Hematopoietic multipotent progenitor cell (in vitro differentiated cells): ENCODE data around the gene ABCC1. TPM values are rescaled to one million over a fixed set of nuclear protein-coding genes. Genes with fewer than 3 reads are reported as not detected.
"Not testable (repeated sequence)": the region's sequence is repeated elsewhere in the genome, so short reads cannot be mapped to it uniquely, and the experiment has no call there.

Experiments
- DNase-seq, 3 donors: peaks; one replicate each; pipeline ENCODE4 v3.0.0-alpha.2; 2011 to 2015; ENCODE audit warnings: low read depth in 2 of 3, low spot score in 2 of 3
- total RNA-seq: library from RNA; depleted of rRNA; stranded (reverse); fragments of >200 nt; gene quantifications from one replicate; pipeline ENCODE4 v1.2.3, GENCODE V29; 2012

ABCC1 gene
- total RNA-seq, 1 donor = 168 TPM

DNA sequence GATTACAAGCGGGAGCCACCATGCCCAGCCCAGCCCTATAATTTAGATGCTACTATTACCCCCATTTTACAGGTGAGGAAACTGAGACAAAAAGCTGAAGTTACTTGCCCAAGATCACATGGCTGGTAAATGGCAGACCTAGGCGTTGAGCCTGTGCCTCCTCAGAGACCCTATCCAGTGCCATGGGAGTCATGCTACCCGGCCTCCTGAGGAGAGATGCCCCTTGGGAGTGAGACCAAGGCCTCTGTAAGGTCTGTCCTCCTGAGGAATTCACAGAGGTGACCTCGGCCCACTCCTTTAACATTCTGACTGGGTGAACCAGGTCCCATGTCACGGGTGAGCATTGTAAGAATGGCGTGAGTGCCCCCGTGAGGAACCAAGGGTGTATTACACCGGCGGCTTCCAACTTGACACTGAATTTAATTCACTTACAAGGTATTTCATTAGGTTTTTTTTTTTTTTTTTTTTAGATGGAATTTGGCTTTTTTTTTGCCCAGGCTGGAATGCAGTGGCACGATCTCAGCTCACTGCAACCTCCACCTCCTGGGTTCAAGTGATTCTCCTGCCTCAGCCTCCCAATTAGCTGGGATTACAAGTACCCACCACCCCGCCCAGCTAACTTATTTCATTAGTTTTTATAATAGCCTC, 178.2 kb downstream of the ABCC1 start:
- DNase-seq = peak; percentile 35 to 93 (median 84)

DNA sequence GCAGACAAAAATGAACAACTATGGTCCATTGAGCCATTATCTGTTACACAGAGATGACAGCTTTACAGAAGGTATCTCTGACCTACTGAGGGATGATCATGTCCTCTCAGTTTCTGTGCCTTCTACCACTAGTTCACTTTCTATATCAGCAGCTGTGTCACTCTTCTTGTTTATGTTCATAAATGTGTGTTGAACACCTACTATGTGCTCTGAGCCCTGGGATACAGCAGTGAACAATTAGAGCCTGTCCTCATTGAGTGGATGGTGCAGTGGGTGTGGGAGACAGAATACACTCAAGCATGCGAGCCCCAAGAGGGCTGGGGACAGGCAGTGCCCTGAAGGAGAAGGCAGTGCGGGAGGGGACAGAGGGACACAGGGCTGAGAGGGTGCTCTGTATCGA, 181.8 kb downstream of the ABCC1 start:
- no peak for DNase-seq

DNA sequence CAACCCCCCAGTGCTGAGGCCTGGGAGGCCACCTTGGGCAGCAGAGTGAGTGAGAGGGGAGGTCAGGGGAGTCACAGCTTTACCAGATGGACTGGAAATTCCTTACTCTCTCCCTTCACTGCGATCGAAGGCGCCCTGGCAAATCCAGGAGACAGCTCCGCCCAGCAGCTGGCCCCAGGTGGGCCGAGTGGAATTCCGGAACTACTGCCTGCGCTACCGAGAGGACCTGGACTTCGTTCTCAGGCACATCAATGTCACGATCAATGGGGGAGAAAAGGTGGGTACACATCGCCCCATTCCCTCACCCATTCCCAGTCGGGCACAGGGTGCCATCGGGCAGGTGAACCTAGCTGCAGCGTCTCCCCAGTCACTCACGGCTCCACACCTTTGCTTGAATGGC, 182.2 kb downstream of the ABCC1 start:
- DNase-seq = no peak

DNA sequence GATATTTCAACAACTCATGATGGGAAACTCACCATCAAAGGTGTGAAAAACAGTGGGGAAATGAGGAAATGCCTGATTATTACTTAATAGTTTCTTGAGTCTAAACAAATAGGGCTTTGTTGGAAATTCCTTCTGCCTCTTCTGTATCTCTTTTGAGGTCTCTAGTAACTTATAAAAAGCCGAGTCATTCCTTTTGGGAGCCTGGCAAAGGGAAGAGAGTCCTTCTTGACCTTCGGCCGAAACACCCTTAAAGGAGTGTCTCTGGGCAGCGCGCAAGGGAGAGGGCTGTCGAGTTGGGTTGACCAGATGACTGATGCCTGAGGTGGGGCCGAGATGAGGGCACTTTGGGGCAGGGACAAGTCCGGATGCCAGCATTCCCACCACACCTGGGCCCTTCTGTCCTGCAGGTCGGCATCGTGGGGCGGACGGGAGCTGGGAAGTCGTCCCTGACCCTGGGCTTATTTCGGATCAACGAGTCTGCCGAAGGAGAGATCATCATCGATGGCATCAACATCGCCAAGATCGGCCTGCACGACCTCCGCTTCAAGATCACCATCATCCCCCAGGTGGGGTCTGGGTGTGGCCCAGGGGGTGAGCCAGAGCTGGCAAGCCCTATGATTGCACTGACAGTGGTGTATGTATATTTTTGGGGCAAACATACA, 184.7 kb downstream of the ABCC1 start:
- no peak for DNase-seq

DNA sequence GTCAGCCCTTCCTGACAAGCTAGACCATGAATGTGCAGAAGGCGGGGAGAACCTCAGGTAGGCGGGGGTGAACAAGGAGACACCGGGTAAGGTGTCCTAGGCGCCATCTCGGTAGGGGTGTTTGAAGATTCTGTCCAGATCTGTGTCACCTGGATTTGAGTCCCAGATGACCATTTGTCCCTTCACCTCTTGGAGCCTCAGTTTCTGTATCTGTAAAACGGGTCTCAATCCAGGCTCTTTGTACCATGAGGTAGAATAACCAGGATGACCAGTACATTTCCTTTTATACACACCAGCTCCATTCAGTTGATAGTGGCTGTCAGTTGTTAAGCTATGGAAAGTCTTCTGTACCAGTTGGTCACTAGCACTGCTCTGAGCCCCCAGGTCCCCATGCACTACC, 187.2 kb downstream of the ABCC1 start:
- DNase-seq = no peak

DNA sequence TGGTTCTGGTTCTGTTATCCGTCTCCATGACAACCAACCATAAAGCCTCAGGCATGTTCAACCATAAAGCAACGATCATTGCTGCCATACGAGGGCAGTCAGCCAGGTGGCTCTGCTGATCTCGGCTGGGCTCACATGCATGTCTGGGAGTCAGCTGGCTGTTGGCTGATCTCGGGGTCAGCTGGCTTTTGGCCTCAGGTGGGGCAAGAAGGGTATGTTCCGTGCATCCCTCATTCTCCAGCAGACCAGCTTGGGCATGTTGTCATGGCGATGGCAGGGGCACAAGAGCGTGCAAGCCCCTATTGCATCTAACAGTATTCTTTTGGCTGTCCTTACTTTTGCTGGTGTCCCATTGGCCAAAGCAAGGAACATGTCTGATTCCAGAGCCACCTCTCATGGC, 187.7 kb downstream of the ABCC1 start:
- no peak for DNase-seq

DNA sequence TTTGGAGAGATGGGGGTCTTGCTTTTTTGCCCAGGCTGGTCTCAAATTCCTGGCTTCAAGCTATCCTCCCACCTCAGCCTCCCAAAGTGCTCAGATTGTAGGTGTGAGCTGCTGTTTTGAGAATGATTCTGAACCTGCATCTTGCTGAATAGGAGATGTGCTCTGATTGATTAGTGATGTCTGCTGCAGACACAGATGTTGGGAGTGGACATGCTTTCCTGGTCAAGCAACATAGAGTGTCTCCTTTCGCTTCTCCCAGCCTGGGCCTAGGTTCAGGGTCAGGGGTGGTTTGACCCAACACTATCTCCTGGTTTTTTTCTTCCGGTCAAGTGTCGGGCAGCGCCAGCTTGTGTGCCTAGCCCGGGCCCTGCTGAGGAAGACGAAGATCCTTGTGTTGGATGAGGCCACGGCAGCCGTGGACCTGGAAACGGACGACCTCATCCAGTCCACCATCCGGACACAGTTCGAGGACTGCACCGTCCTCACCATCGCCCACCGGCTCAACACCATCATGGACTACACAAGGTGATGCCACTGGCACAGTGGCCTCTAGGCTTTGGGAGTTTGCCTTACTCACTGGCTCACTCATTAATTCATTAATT, 188.7 kb downstream of the ABCC1 start:
- no peak for DNase-seq

DNA sequence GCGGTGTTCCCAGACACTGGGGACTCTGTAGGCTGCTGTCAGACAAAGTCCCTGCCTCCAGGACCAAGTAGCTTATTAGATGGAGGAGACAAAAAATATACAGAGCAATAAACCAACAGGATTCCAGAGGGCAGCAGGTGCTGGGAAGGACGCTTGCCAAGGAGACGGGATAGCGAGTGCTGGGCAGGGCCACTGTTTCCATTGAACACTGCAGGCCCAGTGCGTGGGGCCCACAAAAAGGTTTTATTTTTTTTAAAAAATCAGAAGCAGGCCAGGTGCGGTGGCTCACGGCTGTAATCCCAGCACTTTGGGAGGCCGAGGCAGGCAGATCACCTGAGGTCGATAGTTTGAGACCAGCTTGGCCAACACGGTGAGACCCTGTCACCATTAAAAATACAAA, 189.6 kb downstream of the ABCC1 start:
- no peak for DNase-seq

DNA sequence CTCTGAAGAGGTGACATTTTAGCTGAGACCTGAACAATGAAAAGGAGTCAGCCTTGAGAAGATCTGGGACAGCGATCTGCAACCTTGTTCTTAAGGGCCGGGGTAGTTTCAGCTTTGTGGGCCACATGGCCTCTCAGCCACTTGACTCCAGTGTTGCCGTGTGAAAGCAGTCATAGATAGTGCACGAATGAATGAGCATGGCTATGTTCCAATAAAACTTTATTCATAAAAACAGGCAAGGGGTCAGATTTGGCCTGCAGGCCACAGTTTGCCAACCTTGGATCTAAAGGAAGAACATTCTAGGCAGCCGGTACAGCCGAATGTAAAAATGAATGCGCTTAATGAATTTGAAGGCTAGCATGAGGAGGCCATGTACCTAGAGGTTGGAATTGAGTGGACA, 190.4 kb downstream of the ABCC1 start:
- DNase-seq = no peak

DNA sequence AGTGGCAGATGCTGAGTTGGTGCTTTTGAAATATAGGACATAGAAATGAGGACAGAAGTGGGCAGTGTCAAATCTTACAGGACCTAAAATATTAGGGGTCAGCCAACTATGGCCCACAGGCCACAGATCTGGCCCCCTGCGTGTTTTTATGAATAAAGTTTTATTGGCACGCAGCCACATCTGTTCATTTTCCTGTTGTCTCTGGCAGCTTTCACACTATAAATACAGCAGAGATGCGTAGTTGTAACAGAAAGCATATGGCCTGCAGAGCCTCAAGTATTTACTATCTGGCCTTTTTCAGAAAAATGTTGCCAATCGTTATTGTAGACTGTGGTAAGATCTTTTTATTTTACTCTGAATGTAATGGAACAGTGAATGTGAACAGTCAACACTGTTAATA, 191.1 kb downstream of the ABCC1 start:
- DNase-seq = no peak

DNA sequence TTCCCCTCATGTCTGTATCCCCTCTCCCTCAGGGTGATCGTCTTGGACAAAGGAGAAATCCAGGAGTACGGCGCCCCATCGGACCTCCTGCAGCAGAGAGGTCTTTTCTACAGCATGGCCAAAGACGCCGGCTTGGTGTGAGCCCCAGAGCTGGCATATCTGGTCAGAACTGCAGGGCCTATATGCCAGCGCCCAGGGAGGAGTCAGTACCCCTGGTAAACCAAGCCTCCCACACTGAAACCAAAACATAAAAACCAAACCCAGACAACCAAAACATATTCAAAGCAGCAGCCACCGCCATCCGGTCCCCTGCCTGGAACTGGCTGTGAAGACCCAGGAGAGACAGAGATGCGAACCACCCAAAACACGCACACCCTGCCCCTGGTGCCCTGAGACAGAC, 191.7 kb downstream of the ABCC1 start:
- DNase-seq = no peak

DNA sequence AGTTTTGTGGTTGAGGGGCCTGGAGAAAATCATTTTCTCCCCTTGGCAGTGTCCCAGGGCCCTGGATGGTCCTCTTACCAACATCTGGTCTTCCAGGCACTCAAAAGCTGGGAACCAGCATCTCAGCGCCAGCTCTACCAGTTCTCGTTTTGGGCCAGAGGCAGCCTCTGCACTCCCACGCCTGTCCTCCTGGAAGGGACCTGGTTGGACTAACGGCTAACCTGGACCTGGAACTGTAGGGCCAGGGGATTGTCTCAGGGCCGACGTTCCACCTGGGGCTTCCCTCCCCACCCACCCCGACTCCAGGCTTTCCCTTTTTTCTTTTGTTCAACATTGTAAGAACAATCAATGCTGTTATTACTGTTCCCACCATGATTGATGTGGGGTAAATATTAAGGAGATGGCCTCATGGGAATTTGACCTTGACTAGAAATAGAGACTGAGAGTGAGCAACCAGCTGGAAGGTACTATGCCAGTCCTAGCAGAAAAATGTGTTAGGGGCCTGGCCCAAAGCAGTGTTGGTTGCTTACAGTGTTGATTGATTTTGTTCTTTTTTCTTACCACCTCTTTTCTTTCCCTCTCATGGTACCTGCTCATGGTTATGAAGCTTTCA, 192.5 kb downstream of the ABCC1 start:
- DNase-seq = no peak

DNA sequence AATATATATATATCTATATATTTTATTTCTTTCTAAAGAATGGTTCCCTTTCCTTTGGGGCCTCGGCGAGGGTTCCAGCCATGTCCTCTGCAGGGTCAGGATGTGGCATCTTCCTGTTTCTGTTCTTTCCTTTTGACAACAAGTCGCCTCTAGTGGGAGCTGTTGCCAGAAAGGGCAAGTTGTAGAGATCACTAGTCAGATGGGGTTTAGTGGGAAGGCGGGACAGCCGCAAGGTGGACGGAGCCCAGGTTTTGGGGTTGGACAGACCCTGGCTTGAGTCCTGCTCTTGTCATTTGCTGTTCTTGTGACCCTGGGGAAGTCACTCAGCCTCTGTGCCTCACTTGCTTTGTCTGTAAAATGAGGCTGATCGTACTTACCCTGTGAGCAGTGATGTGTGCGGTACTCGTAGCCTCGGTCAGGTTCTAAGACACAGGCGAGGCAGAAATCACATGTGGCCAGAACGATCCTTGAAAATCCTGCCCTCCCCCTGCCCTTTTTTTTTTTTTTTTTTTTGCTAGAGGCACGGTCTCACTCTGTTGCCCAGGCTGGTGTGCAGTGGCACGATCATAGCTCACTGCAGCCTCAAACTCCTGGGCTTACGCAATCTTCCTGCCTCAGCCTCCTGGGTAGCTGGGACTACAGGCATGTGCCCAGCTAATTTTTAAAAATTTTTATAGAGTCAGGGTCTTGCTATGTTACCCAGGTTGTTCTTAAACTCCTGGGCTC, 193.8 kb downstream of the ABCC1 start:
- peak in 2 of 3 donors; percentile 52 to 73 for DNase-seq

DNA sequence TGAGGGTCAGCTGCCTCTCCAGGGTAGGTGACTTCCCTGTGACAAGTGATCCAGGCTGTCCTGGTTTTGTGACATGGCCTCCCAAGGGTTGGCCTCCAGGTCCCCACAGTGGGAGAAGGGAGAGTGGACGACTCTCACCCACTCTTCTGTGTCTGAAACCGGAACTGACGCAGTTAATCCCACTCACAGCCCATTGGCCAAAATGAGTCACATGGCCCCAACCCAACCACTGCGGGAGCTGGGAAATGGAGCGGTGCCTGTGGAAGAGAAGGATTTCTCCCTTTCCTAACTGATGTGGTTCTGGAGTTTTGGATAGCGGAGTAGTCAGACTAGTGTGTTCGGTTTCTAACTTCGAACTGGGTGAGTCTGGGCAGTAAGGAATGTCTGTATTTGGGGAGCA, 194.5 kb downstream of the ABCC1 start:
- no peak for DNase-seq

DNA sequence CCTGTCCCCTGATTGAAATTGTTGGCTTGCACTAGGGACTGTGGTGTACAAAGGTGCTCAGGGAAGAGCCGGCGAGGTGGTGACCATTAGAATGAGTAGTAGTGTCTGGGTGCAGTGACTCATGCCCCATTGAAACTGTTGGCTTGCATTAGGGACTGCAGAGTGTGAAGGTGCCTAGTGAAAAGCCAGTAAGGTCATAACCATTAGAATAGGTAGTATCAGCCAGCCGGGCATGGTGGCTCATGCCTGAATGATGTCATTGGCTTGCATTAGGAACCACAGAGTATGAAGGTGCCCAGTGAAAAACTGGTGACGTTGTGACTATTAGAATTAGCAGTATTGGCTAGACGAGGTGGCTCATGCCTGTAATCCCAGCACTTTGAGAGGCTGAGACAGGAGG, 195.0 kb downstream of the ABCC1 start:
- no peak for DNase-seq

DNA sequence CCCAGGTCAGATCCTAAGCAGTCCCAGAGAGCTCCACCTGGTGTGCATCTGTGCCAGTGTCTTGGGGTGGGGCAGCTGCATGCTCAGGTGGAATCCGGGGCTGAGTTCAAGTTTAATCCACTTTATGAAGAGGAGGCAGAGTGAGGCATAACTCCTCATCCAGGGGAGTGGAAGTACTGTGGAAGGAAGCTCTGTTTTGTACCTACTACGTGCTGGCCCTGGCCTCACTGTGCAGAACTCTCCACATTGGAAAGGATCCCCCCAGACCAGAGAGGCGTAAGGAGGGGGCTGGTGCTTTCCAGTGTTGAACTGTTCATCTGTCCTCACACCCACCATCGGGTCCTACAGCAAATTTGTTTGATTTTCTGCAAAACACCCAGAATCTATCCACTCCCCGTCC, 195.9 kb downstream of the ABCC1 start:
- DNase-seq = no peak

DNA sequence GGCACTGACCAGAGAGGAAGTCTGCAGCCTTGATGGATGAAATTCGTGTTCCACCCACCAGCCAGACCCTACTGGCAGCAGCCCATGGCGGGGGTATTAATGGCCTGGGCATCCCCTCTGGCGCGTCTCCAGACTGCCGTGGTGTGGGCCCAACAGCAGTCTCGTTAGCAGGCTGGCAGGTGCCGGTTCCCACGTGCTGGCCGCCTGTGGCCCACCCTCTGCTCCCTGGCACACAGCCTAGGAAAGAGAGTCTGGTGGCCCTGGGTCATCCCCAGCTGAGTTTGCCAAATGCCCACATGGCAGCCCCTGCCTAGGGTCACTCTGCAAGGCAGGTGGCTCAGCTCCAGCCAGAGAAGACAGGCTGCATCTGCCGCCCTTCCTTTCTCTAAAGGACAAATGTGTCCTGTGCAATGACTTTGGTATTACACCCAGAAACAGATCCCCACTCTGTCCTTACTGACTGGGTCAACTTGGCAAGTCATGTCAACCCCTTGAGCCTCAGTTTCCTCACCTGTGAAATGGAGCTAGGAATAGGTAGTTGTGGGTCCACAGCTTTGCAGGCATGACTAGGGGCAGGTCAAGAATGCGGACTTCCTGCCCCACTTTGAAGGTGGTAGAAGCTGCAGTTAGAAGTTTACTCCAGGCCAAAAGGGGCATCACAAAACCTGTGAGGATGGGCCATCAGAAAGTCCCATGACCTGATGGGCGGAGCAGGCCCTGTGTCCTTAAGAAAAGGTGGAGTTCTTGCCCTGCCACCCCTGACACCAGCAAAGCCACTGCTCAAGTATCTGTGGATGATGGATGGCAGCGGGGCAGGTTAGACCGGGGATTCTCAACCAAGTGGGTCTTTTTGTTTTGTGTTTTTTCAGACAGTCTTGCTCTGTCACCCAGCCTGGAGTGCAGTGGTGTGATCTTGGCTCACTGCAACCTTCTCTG, 197.2 kb downstream of the ABCC1 start:
- no peak for DNase-seq

DNA sequence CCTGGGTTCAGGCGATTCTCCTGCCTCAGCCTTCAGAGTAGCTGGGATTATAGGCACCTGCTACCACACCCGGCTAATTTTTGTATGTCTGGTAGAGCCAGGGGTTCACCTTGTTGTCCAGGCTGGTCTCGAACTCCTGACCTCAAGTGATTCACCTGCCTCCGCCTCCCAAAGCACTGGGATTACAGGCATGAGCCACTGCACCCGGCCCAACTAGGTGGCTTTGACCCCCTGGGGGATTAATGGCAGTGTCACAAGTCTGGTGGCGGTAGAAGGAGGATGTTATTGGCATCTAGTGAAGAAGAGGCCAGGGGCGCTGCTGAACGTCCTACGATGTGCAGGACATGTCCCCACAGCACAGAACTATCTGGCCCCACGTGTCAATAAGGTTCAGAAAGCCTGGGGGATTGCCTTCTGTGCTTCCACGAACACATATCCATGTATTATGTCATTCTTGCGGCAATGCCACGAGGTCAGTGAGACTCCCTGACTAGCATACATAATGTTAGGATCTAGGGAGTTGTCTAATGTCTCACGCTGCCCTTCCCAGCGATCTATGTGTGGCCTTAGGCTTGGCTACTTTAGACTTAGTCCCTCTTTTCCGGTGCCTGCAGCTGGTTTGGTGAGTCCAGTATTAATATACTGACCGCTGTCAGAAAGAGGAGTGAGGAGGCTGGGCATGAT, 198.0 kb downstream of the ABCC1 start:
- DNase-seq = no peak

DNA sequence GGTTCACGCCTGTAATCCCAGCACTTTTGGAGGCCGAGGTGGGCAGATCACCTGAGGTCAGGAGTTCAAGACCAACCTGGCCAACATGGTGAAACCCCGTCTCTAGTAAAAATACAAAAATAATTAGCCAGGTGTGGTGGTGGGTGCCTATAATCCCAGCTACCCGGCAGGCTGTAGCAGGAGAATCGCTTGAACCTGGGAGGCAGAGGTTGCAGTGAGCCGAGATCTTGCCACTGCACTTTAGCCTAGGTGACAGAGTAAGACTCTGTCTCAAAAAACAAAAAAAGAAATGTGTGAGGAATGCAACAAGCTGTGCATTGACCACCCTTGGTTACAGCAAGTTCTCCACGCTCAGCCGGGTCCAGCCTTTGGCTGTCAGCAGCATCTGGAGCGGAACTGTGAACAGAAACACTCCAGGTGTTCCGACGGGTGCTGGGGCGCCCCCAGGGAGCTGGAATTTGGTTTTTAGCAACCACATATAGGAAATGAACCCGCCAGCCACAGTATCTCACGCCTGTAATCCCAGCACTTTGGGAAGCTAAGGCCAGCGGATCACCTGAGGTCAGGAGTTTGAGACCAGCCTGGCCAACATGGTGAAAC, 198.7 kb downstream of the ABCC1 start:
- not testable (repeated sequence) for DNase-seq
